ENCODE measurements around the gene BUD31. TPM values are rescaled to one million over a fixed set of nuclear protein-coding genes. Genes with fewer than 3 reads are reported as not detected.

BUD31 gene
- total and polyA plus RNA-seq, 10 of the 15 experiments (the other 5 are each of a cell fraction or from before 2014, with no cell fraction given), result 74.2 to 317 (median 130) TPM

GRCh38 chr7:99428972-99429566, 20.3 kb downstream of the BUD31 start (continued):
- TF ChIP-seq ZNF687 (IDR thresholded peaks at IDR 0.05) (no peak), EED (IDR thresholded peaks at IDR 0.05; ENCODE audit: low read depth) (no peak)

- Histone ChIP-seq H4K20me1 (ENCODE audit: control insufficient read depth, insufficient read depth) (no peaks in the 10 kb centered on the region), H3K9me3 (replicated peaks; ENCODE audit: control insufficient read depth, insufficient read depth, low read length) (no peaks in the 10 kb centered on the region), H3K4me2 (ENCODE audit: control insufficient read depth, insufficient read depth) (no peak overlapping the region), H2AFZ (ENCODE audit: control insufficient read depth, low read depth, low read length) (no peak overlapping the region), H3K27me3 (replicated peaks in 1 of 2; ENCODE audit: control insufficient read depth in 2 of 2, insufficient read depth in 2 of 2, low read length in 1 of 2) (no peaks in the 10 kb centered on the region), H3K27ac (ENCODE audit: control insufficient read depth, insufficient read depth) (no peak overlapping the region), H3K79me2 (ENCODE audit: control insufficient read depth, insufficient read depth, low read length) (no peaks in the 10 kb centered on the region), H3K4me1 (ENCODE audit: control insufficient read depth, insufficient read depth, low read length) (no peaks in the 10 kb centered on the region), H3K4me3 (no peak overlapping the region), H3K36me3 (ENCODE audit: control insufficient read depth in 2 of 2, insufficient read depth in 2 of 2, low read length in 1 of 2) (peaks cover 7 to 15% of the 10 kb centered on the region in 2 experiments), H3K9ac (ENCODE audit: control insufficient read depth, insufficient read depth, low read length) (no peak overlapping the region)
- ATAC-seq (no peak), DNase-seq (ENCODE audit: low read depth, low spot score) (no peak), FAIRE-seq (no peak)
- RAD21 ChIA-PET (ENCODE audit: unreplicated experiment), result no interaction called here
- BruUV-seq (replicated peaks), result no TSS peak
- in situ Hi-C loops (cut with MboI), result no loop called here
- CTCF ChIA-PET, result no interaction called here
- POLR2A ChIA-PET, result interaction anchor here (0.5 kb wide), 1 partner anchor 59 kb away, joined by 4 read pairs; no protein-coding TSS in a partner anchor
- SMC1A ChIA-PET (ENCODE audit: uncharacterized antibody, unreplicated experiment), result interaction anchor here (0.7 kb wide), 1 partner anchor 23 kb away, joined by 3 read pairs; no protein-coding TSS in a partner anchor
- intact Hi-C loops (cut with micrococcal nuclease; ENCODE audit: unreplicated experiment), result no loop called here
- whole genome bisulfite sequencing (ENCODE audit: insufficient coverage, insufficient replicate concordance, low lambda C conversion rate, missing lambda C conversion rate), result 85% methylated on average over 8 of the region's 8 CpGs
- TF ChIP-seq CHD2 (IDR thresholded peaks at IDR 0.05; ENCODE audit: borderline replicate concordance, low read depth, low read length), result no peak
- TF ChIP-seq IRF5 (IDR thresholded peaks at IDR 0.05; ENCODE audit: borderline replicate concordance), result no peak
- TF ChIP-seq SKIL (IDR thresholded peaks at IDR 0.05; ENCODE audit: low read depth, poor library complexity, severe bottlenecking), result no peak
- no peak for TF ChIP-seq HDGF (IDR thresholded peaks at IDR 0.05)
- TF ChIP-seq HDAC2 (IDR thresholded peaks at IDR 0.05), result no peak
- TF ChIP-seq SIN3A (IDR thresholded peaks at IDR 0.05; ENCODE audit: low read depth, low read length), result no peak
- TF ChIP-seq USF2 (IDR thresholded peaks at IDR 0.05; ENCODE audit: borderline replicate concordance, low read depth, low read length), result no peak
- TF ChIP-seq NFIC (IDR thresholded peaks at IDR 0.05; ENCODE audit: low read depth, low read length), result no peak
- TF ChIP-seq NFYA (IDR thresholded peaks at IDR 0.05; ENCODE audit: borderline replicate concordance, low read depth, low read length), result no peak
Measured at GRCh38 chr7:99429756-99430155, 21.0 kb downstream of the BUD31 start.
